RWPE1 (cell line): ENCODE data around the gene KCNT2.

Experiments used
- CTCF ChIA-PET: fragments of 350-600 bp; sonication (Branson Sonifier 250); formaldehyde crosslinking; extraction: SDS; loops from one replicate; lab custom pipeline; 2021; lab: Yijun Ruan, JAX
- POLR2A ChIA-PET: fragments of 400-600 bp; formaldehyde crosslinking; extraction: SDS; loops from one replicate; lab custom pipeline; 2020; ENCODE audit warnings: antibody characterized with exemption; ENCODE audit not compliant: low non-redundant PET; lab: Yijun Ruan, JAX
- DNase-seq: peaks from one replicate; pipeline ENCODE4 v3.0.0; 2012; ENCODE audit warnings: low spot score
- H3K27ac ChIP-seq: fragments of 450-650 bp; 2 replicates; pipeline ENCODE4 v1.5.1; 2017
- CTCF ChIP-seq: fragments of 450-650 bp; conservative IDR thresholded peaks from 2 replicates; pipeline ENCODE4 v1.5.1; 2017; ENCODE audit warnings: low read depth, mild to moderate bottlenecking

Gene KCNT2

GRCh38 chr1:196366817-196367495 is 241.3 kb downstream of the KCNT2 start:
- CTCF ChIA-PET = interaction anchor here (0.6 to 1.2 kb wide), 3 partner anchors 10 to 280 kb away, joined by 3 to 5 read pairs (median 3); no protein-coding TSS in a partner anchor
- POLR2A ChIA-PET = no interaction called here
- no peak overlapping the region for H3K27ac ChIP-seq
- DNase-seq = no peak
- no peak for TF ChIP-seq CTCF

GRCh38 chr1:196361112-196361714 is 247.0 kb downstream of the KCNT2 start:
- H3K27ac ChIP-seq = no peak overlapping the region
- ChIA-PET CTCF (no interaction called here), POLR2A (no interaction called here)
- DNase-seq = peak; percentile 57
- TF ChIP-seq CTCF = no peak

- H3K27ac ChIP-seq = no peak overlapping the region
- TF ChIP-seq CTCF = no peak
- CTCF ChIA-PET = interaction anchor here (0.6 to 0.8 kb wide), 3 partner anchors 300 to 1398 kb away, joined by 3 to 4 read pairs (median 4); no protein-coding TSS in a partner anchor
- no peak for DNase-seq
- POLR2A ChIA-PET = no interaction called here
Observed at GRCh38 chr1:196357913-196358312, 250.3 kb downstream of the KCNT2 start.

- H3K27ac ChIP-seq = no peak overlapping the region
- peak; percentile 56 for TF ChIP-seq CTCF
- CTCF ChIA-PET = interaction anchor here (0.6 to 2.7 kb wide), 22 partner anchors 9 to 1113 kb away, joined by 3 to 35 read pairs (median 4); no protein-coding TSS in a partner anchor
- DNase-seq = peak; percentile 43
- POLR2A ChIA-PET = no interaction called here
Observed at GRCh38 chr1:196355206-196355786, 252.9 kb downstream of the KCNT2 start.

- H3K27ac ChIP-seq = no peak overlapping the region
- ChIA-PET CTCF (interaction anchor here (0.7 to 1.5 kb wide), 5 partner anchors 11 to 404 kb away, joined by 3 to 6 read pairs (median 4); no protein-coding TSS in a partner anchor), POLR2A (no interaction called here)
- no peak for TF ChIP-seq CTCF
- DNase-seq = no peak
Observed at GRCh38 chr1:196344453-196344852, 263.8 kb downstream of the KCNT2 start.

GRCh38 chr1:196324345-196324744 is 283.9 kb downstream of the KCNT2 start:
- ChIA-PET CTCF (no interaction called here), POLR2A (no interaction called here)
- no peak overlapping the region for H3K27ac ChIP-seq
- TF ChIP-seq CTCF = no peak
- no peak for DNase-seq
